Measurements from ENCODE around the gene TPM1.
A peak's percentile ranks its signal among the peaks of the same experiment; 100 is the strongest.
"Not testable (repeated sequence)": the region's sequence is repeated elsewhere in the genome, so short reads cannot be mapped to it uniquely, and the experiment has no call there.

Gene TPM1

DNA sequence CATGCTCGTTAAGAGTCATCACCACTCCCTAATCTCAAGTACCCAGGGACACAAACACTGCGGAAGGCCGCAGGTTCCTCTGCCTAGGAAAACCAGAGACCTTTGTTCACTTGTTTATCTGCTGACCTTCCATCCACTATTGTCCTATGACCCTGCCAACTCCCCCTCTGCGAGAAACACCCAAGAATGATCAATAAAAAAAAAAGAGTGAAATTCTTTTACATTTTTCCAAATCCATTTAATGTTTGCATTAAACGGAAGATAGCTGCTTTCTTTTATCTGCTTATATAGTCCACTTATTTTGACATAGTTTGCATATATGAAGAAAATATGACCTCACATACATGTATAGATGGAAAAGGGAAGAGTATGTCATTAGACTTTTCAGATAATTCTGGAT lies 57.0 kb downstream of the TPM1 start:
- not testable (repeated sequence) for DNase-seq

- no peak for DNase-seq
Measured at GRCh38 chr15:63103416-63103815, 60.9 kb downstream of the TPM1 start.

GRCh38 chr15:63104727-63105126 lies 62.2 kb downstream of the TPM1 start:
- no peak for DNase-seq

DNA sequence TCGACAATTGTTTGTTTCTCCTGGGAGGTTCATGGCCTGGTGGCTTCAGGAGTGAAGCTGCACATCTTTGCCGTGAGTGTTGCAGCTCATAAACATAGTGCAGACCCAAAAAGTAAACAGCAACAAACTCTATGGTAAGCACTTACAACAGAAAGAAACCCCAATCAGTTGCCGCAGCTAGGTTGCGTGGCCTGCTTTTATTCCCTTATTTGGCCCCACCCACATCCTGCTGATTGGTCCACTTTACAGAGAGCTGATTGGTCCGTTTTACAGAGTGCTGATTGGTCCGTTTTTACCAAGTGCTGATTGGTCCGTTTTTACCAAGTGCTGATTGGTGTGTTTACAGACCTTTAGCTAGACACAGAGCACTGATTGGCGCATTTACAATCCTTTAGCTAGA lies 62.8 kb downstream of the TPM1 start:
- peak; percentile 13 for DNase-seq

DNA sequence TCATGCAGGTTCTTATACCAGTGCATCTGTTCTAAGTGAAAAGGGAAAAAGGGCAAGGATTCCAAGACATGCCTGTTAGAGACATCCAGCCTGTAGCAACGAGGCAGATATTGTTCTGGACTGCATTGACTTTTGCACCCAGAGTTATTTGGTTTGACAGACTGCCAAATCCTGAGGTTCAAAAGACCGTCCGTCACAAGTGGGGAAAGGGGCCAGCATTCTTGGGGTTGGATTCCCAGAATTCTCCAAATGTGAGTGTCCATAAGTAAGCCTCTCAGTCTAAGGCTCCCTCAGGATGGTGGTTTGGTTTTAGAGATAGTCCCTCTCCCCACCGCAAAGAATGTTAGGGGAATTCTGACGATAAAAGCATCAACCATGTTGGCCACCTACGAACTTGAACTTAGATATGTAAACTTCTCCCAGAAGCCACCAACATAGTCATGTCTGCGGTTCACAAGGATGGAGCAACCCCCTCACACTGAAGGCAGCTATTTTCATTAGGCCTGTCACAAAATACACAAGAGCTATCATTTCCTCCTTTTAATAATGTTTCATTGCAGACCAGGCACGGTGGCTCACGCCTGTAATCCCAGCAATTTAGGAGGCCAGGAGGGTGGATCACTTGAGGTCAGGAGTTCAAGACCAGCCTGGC lies 65.5 kb downstream of the TPM1 start:
- no peak for DNase-seq

- DNase-seq, result no peak
Measured at GRCh38 chr15:63109498-63109897, 67.0 kb downstream of the TPM1 start.

- no peak for DNase-seq
Measured at GRCh38 chr15:63109920-63110319, 67.4 kb downstream of the TPM1 start.

DNA sequence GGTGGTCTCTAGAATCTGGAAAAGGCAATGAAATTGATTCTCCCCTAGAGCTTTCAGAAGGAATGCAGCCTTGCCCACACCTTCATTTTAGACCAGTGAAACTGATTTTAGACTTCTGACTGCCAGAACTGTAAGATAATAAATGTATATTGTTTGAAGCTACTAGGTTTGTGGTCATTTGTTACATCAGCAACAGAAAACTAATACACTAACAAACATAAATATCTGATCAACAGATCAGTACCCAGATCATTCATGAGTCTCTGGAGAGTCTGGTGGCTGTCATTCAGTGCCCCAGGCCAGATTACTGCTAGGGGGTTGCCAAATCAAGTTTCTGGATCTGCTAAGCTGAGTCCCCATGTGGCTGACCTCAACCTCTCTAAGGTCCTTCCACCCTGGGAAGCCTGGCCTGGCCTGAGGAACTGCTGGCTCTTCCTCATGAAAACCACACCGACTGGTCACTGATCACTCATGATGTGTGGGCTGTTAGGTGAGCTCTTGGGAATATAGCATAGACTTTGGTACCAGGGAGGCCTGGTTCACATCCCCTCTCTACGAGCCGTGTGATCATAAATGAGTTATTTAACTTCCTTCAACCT lies 68.0 kb downstream of the TPM1 start:
- DNase-seq, result no peak

DNA sequence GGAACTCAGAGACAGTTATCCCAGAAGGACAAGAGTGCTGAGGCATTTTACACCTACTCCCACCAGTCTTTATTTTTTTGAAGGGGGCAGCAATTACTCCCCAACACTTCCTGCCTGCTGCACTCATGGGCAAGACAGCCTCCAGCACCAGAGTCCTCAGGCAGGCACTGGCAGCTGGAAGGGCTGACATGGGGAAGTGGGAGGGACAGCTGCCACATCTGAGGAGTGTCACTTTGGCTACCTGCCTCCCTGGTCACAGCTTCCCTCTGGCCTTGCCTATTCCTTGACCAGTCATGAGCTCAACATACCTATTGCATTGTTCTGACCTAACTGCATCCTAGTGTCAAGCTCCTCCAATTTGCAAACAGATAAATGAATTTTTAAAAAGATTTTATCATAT lies 68.9 kb downstream of the TPM1 start:
- DNase-seq, result no peak

DNA sequence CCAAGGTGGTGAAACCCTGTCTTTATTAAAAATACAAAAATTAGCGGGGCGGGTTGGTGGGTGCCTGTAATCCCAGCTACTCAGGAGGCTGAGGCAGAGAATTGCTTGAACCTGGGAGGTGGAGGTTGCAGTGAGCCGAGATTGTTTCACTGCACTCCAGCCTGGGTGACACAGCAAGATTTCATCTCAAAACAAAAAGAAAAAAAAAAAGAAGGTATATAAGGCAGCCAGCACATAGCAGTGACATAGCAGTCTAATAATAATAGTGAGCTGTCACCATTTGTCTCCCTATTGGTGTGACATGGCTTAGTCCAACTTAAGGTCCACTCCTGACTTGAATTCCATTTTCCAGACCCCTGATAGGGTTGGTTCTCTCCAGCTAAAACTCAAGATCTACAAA lies 70.3 kb downstream of the TPM1 start:
- no peak for DNase-seq

DNA sequence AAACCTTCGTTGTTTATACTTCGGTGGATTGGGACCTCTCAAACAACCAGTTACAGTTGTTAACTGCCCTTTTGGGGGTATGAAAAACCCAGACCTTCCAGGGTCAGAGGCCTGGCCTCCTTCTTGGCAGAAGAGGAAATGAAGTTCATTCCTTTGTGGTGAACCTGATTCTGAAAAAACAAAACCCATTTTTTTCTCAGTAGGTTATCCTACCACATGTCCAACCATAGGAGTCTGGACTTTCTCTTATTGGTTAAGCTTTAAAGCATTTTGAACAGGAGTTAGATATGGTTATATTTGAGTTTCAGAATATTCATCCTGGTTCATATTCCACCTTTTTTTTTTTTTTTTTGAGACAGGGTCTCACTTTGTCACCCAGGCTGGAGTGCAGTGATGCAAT lies 71.9 kb downstream of the TPM1 start:
- DNase-seq, result no peak

Measured in activated CD4-positive, alpha-beta T cell treated with anti-CD3 and anti-CD28 coated beads for 48 hours (primary cell).